Testis (tissue), 2 donors: ENCODE results near the gene NAMPT.

Experiments used
- POLR2A ChIP-seq: fragments of 450-650 bp; IDR thresholded peaks from one replicate; pipeline ENCODE4 v1.6.1; 2017; ENCODE audit warnings: antibody characterized with exemption, mild to moderate bottlenecking, moderate library complexity
- TF ChIP-seq, protein P1 (sequence below), 3 experiments: fragments of 450-650 bp in 2 of 3; fragments of 200-600 bp in 1 of 3; sonication (generic) in 1 of 3; IDR thresholded peaks; one replicate each; pipeline ENCODE4 v1.5.1; 2016 to 2019; ENCODE audit warnings: antibody characterized with exemption in 3 of 3, mild to moderate bottlenecking in 2 of 3, moderate library complexity in 1 of 3

DNA sequence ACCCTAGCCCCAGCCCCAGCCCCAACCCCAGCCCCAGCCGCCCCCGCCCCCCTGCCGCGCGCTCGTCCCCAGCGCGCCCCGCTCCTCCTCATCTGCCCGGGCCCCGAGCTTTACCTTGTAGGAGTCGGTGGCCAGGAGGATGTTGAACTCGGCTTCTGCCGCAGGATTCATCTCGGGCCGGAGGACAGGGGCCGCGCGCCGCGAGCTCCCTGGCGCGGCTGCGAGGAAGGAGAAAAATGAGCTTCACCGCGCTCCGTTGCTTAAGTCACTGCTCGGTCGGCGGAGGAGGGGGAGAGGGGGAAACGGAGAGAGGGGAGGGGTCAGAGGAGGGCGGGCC lies at the start of gene NAMPT:
- TF ChIP-seq, protein P1, sequence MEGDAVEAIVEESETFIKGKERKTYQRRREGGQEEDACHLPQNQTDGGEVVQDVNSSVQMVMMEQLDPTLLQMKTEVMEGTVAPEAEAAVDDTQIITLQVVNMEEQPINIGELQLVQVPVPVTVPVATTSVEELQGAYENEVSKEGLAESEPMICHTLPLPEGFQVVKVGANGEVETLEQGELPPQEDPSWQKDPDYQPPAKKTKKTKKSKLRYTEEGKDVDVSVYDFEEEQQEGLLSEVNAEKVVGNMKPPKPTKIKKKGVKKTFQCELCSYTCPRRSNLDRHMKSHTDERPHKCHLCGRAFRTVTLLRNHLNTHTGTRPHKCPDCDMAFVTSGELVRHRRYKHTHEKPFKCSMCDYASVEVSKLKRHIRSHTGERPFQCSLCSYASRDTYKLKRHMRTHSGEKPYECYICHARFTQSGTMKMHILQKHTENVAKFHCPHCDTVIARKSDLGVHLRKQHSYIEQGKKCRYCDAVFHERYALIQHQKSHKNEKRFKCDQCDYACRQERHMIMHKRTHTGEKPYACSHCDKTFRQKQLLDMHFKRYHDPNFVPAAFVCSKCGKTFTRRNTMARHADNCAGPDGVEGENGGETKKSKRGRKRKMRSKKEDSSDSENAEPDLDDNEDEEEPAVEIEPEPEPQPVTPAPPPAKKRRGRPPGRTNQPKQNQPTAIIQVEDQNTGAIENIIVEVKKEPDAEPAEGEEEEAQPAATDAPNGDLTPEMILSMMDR (IDR thresholded peaks at IDR 0.05): no peak
- TF ChIP-seq POLR2A: peak; percentile 62
